ENCODE measurements around the gene SLC1A5. TPM values are rescaled to one million over a fixed set of nuclear protein-coding genes. Genes with fewer than 3 reads are reported as not detected.

SLC1A5 gene
- total RNA-seq, 1 experiment from 2014 or later = 239 TPM

GRCh38 chr19:46772170-46773017 is 16.0 kb downstream of the SLC1A5 start (continued):
- TF ChIP-seq ARID4B (CRISPR knock-in tag; IDR thresholded peaks at IDR 0.05; ENCODE audit: borderline replicate concordance) (no peak), FOXK1 (CRISPR knock-in tag; IDR thresholded peaks at IDR 0.05) (no peak), ZNF121 (CRISPR knock-in tag; IDR thresholded peaks at IDR 0.05) (peak; percentile 32; the same call in 1 of the 2 replicates), USF2 (CRISPR knock-in tag; IDR thresholded peaks at IDR 0.05) (no peak), KAT7 (CRISPR knock-in tag; IDR thresholded peaks at IDR 0.05; ENCODE audit: borderline replicate concordance) (no peak), EMX1 (CRISPR knock-in tag; IDR thresholded peaks at IDR 0.05) (peak; percentile 61; the same call in 1 of the 2 replicates), TEAD1 (CRISPR knock-in tag; IDR thresholded peaks at IDR 0.05) (no peak), ZNF263 (CRISPR knock-in tag; IDR thresholded peaks at IDR 0.05; ENCODE audit: low read depth) (no peak), RELA (CRISPR knock-in tag; IDR thresholded peaks at IDR 0.05; ENCODE audit: borderline replicate concordance) (no peak), STAT6 (CRISPR knock-in tag; conservative IDR thresholded peaks at IDR 0.05; ENCODE audit: low read depth) (no peak), CTCF (IDR thresholded peaks at IDR 0.05) (no peak), NFATC4 (CRISPR knock-in tag; IDR thresholded peaks at IDR 0.05) (0 out of 2 replicates have a peak, but pooled peaks have one; percentile 30), MYBL2 (CRISPR knock-in tag; IDR thresholded peaks at IDR 0.05) (no peak), ESRRA (CRISPR knock-in tag; IDR thresholded peaks at IDR 0.05; ENCODE audit: borderline replicate concordance) (no peak), NR3C1 (CRISPR knock-in tag; conservative IDR thresholded peaks at IDR 0.05; ENCODE audit: low read depth) (no peak), SP1 (CRISPR knock-in tag; conservative IDR thresholded peaks at IDR 0.05) (no peak), FOXP4 (CRISPR knock-in tag; IDR thresholded peaks at IDR 0.05) (no peak), ZNF317 (CRISPR knock-in tag; IDR thresholded peaks at IDR 0.05; ENCODE audit: borderline replicate concordance, low read depth) (no peak), GRHL2 (CRISPR knock-in tag; IDR thresholded peaks at IDR 0.05; ENCODE audit: insufficient replicate concordance, severe bottlenecking) (no peak), TCF7 (CRISPR knock-in tag; IDR thresholded peaks at IDR 0.05; ENCODE audit: low read depth) (no peak), PRDM15 (CRISPR knock-in tag; IDR thresholded peaks at IDR 0.05) (no peak), NR2C2 (CRISPR knock-in tag; IDR thresholded peaks at IDR 0.05) (no peak)
